Amniotic epithelial cell (primary cell): ENCODE data around the gene CAPN1.

ENCODE experiments used
- DNase-seq: peaks from one replicate; pipeline ENCODE4 v3.0.0-alpha.2; 2010; ENCODE audit warnings: low read depth

The CAPN1 gene

DNA sequence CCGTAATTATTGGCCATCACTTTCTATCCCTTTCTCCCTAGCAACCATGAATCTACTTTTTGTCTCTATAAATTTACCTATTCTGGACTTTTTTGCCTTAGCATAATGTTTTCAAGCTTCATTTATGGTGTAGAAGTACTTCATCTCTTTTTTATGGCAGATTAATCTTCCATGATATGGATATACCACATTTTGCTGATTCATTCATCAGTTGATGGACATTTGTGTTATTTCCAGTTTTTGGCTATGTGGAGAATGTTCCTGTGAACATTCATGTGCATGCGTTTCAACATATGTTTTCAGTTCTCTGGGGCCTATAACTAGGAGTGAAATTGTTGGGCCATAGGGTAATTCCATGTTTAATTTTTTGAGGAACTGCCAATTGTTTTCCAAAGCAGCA, 12.8 kb downstream of the CAPN1 start:
- DNase-seq, result no peak

DNA sequence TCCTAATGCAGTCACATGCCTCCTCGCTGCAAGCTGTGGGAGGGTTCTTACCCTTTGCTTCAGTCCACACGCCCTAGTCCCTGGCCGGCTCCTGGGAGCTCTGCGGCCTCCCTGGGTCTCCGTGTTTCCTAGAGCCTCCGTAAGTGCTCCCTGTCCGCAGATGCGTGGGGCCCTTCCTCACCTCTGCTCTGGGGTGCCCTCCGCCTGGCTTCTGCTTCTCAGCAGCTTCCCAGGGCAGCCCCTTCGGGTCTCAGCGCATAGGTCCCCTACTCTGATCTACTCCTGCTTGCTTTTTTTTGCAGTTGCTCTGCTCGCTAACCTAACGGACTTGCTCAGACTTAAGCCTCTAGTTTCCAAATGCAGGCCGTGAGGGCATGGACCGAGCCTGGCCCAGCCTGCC, 22.4 kb downstream of the CAPN1 start:
- DNase-seq, result no peak

DNA sequence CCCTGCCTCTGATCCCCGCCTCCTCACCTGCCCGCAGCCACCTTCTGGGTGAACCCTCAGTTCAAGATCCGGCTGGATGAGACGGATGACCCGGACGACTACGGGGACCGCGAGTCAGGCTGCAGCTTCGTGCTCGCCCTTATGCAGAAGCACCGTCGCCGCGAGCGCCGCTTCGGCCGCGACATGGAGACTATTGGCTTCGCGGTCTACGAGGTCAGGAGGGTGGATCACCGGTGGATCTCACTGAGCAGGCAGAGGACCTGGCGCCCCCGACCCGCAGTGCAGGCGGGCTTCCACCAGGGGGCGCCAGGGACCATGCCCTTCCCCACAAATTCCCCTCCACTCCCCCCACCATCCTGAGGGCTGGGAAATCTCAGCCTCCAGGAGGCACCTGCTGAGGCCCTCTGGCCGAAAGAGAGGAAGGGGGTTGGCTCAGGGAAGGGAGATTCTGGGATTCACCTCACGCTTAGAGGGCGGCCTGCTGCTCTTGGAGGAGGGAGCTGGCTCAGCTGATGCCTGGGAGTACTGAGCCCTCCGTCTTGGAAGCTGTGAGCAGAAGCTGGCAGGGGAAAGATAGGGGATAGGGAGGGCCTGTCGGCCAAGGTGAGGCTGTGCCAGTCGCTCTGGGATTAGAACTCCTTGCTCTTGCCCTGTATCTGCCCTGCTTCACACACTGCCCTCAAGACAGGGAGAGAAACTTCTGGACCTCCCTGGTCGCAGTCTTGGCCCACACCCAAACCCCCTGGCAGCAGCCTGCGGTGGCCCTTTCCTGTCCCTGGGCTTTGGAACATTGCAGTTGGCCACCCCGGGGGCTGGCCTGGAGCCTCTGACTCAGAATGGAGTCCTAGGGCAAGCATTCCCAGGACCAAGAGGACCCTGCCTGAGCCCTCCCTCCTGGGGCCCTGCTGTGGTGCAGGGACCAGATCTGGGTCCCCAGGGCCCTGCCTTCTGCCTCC, 23.2 kb downstream of the CAPN1 start:
- peak; percentile 26 for DNase-seq

DNA sequence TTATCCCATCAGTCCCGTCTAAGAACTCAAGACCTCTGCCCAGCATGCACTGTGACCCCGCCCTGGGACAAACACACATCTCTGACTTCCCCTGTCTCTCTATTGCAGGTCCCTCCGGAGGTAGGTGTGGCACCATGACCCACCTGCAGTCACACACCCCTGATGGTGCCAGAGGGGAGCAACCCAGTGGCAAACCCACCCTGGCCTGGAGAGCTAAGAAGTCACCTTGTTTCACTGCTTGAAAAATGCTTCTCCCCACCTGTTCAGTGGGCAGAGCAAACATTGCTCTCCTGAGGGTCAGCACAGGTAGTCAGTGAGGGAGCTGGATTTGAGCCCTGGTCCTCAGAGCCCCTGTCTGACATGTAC, 23.9 kb downstream of the CAPN1 start:
- DNase-seq, result no peak

DNA sequence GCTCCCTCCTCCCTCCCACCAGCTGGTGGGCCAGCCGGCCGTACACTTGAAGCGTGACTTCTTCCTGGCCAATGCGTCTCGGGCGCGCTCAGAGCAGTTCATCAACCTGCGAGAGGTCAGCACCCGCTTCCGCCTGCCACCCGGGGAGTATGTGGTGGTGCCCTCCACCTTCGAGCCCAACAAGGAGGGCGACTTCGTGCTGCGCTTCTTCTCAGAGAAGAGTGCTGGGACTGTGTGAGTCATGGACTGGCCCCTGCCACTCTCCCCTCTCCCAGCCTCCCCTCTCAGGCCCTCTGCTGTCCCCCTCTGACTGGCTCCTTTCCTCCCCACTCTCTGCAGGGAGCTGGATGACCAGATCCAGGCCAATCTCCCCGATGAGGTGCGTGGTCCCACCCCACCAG, 24.7 kb downstream of the CAPN1 start:
- DNase-seq, result no peak

DNA sequence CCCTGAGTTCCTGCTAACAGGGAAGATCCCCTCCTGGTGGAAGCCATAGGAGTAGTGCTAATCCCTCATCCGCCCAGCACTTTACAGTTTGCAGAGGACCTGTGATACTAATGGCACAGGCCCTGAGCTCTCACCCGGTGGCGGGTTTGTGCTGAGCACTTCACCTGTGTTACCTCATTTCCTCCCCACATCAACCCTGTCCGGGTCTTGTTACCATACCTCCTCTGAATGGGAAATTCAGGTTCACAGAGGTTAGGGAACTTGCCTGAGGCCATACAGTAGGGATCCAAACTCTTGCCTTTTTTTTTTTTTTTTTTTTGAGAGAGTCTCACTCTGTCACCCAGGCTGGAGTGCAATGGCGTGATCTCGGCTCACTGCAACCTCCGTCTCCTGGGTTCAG, 25.2 kb downstream of the CAPN1 start:
- no peak for DNase-seq

DNA sequence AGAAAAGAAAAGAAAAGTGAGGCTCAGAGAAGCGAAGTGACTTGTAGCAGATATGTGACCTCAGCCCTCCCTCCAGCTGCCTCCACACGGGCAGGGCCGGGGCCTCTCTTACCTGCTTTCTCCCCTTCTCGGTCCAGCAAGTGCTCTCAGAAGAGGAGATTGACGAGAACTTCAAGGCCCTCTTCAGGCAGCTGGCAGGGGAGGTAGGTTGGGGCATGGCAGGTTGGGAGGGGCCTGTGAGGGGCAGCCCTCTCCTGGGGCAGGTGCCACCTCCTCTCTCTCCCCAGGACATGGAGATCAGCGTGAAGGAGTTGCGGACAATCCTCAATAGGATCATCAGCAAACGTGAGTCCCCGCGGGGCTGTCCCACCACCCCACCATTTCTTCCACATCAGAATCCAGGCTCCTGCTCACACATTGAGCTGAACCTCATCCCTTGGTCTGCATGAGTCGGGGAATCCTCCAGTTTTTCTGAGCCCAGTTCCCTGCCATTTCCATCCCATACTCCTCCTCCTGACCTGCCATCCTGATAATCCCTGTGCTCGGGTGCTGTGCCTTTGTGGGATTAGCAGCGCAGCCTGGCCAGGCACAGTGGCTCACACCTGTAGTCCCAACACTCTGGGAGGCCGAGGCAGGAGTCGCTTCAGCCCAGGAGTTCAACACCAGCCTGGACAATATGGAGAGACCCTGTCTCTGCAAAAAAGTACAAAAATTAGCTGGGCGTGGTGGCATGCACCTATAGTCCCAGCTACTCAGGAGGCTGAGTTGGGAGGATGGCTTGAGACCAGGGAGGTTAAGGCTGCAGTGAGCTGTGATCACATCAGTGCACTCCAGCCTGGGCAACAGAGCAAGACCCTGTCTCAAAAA, 26.4 kb downstream of the CAPN1 start:
- no peak for DNase-seq

DNA sequence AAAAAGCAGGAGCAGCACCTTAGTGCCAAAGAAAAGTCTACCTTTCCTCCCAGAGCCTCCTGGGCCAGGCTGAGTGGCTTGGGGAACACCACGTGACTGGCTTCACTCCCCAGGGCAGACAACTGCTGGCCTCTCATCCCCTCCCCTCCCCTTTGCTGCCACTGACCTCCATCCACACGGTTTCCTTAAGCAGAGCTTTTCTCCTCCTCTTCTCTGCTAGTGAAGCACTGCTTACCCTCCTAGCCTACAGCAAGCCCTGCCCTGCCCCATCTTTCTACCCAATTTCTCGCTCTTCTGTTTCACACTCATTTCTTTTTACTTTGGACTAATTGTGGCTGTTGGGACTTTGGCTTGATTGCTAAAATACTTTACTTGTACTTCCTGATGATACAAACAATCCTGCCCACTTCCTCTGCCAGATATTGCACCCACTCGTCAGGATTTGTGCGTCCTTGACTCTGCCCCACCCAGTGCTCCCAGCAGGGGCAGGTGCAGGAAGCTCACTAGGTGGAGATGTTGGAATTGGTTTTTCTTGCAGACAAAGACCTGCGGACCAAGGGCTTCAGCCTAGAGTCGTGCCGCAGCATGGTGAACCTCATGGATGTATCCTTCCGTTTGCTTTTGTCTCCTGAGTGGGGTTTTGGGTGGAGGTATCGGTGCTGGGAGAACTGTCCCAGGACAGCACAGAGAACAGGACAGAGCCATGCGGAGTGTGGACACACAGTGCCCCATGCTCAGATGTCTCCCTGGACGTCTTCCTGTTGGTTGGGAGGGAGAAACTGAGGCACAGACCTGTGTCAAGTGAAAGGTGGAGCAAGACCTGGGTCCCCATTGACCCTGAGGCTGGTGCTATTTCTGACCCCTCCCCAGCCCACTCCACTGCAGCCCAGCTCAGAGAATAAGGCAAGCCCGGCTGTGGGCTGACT, 27.3 kb downstream of the CAPN1 start:
- no peak for DNase-seq

DNA sequence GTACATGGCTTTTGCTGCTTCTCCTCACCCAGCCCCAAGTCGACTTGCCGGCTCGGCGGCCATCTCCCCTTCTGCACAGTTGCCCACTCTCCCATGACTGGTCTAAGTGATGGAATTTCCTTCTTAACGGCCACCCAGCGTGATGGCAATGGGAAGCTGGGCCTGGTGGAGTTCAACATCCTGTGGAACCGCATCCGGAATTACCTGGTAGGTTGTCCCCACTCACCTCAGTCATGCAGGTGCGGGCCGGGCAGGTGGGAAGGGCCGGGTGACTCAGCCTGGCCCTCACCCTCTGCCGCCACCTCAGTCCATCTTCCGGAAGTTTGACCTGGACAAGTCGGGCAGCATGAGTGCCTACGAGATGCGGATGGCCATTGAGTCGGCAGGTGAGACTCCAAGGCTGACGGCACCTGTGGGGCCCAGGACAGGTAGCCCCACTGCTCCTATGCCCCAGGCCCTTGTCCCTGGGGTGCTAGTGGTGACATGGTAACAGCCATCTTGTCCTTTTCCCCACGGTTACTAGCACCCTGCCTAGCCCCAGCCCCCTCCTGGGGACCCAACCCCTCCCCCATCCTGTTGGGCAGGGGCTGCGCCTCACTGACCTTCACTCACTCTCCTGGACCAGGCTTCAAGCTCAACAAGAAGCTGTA, 28.1 kb downstream of the CAPN1 start:
- no peak for DNase-seq

DNA sequence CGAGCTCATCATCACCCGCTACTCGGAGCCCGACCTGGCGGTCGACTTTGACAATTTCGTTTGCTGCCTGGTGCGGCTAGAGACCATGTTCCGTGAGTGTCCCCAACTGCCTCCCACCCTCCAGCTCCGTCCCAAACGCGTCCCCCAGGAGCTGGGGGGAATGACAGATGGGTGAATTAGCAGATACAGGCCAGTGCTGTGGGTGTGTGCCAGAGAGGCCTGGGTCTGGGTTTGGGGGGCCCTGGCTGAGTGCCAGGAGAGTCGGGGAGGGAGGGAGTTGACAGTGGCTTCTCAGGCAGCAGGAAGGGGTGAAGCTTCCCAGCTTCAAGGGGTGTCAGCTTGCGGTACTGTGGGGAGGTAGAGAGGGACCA, 28.6 kb downstream of the CAPN1 start:
- no peak for DNase-seq

DNA sequence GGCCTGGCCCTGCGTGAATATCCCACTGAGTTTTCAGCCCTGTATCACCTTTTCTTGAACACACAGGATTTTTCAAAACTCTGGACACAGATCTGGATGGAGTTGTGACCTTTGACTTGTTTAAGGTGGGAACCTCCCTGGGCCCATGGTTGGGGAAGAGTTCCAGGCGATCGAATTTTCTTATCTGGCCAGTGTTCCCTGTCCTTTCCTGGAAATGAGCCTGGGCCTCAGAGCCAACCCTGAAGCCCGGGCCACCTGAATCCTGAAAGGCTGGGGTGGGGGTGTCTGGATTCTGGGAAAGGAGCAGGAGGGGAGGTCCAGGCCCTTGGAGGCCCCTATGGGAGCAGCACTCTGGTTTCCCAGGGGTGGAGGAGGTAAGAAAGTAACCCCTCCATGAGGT, 29.0 kb downstream of the CAPN1 start:
- no peak for DNase-seq

DNA sequence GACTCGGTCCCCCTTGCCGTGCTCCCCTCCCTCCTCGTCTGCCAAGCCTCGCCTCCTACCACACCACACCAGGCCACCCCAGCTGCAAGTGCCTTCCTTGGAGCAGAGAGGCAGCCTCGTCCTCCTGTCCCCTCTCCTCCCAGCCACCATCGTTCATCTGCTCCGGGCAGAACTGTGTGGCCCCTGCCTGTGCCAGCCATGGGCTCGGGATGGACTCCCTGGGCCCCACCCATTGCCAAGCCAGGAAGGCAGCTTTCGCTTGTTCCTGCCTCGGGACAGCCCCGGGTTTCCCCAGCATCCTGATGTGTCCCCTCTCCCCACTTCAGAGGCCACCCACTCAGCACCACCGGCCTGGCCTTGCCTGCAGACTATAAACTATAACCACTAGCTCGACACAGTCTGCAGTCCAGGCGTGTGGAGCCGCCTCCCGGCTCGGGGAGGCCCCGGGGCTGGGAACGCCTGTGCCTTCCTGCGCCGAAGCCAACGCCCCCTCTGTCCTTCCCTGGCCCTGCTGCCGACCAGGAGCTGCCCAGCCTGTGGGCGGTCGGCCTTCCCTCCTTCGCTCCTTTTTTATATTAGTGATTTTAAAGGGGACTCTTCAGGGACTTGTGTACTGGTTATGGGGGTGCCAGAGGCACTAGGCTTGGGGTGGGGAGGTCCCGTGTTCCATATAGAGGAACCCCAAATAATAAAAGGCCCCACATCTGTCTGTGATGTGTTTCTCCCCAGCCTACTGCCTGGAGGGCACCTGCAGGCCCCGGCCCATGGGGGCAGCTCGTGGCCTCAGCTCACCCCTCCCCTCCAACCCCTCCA, 29.8 kb downstream of the CAPN1 start:
- peak; percentile 22 for DNase-seq

DNA sequence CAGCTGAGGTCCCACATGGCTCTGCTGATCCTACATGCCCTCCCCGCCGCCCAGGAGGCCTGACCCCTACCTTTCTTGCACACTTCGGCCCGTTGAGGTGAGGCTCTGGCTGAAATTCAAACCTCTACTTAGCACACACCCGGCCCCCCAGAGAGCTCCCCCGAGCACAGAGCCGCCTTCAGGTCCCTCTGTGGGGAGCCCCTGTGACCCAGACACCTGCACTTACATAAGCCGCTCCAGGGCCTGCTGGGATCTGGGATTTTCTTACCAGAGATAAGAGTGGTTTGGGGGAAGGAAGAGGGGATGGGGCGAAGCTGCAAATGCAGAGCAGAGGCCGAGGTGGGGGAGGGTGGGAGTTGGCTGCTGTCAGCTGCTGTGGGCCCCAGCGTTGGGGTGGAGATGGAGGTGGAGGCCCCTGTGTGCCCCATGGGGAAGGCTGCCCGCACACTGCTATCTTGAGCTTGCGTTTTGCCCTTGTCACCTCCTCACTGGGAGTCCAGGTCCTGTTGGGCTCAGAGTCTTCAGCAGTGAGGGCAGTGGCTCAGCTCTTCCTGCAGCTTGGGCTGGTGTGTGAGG, 30.6 kb downstream of the CAPN1 start:
- DNase-seq, result peak; percentile 19

DNA sequence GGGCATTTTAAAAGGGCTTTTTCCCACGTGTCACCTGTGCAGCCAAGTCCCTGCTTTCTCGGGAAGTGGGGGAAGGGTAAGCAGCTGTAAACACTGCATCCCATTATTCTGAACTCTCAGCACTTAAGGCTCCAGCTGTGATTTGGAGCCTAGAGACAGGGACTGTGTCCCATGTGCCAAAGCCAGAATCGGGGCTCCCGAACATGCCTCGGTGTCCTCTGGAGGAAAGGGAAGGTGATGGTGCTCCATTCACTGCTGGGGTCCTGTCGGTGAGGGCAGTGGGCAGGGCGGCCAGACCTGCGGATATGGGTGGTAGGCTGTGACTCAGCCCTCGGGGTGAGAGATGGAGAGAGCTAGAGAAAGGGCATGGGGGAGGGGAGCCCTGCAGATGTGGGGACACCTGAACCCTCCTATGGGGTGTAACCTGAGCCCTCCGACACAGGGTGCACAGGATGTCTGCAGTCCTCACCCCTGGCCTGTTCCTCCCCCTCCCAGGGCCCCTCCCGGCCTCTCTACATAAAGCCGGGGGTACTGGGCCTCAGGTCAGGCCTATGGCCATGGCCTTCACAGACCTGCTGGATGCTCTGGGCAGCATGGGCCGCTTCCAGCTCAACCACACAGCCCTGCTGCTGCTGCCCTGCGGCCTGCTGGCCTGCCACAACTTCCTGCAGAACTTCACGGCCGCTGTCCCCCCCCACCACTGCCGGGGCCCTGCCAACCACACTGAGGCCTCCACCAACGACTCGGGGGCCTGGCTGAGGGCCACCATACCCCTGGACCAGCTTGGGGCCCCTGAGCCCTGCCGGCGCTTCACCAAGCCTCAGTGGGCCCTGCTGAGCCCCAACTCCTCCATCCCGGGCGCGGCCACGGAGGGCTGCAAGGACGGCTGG, 31.8 kb downstream of the CAPN1 start:
- DNase-seq, result peak; percentile 38

DNA sequence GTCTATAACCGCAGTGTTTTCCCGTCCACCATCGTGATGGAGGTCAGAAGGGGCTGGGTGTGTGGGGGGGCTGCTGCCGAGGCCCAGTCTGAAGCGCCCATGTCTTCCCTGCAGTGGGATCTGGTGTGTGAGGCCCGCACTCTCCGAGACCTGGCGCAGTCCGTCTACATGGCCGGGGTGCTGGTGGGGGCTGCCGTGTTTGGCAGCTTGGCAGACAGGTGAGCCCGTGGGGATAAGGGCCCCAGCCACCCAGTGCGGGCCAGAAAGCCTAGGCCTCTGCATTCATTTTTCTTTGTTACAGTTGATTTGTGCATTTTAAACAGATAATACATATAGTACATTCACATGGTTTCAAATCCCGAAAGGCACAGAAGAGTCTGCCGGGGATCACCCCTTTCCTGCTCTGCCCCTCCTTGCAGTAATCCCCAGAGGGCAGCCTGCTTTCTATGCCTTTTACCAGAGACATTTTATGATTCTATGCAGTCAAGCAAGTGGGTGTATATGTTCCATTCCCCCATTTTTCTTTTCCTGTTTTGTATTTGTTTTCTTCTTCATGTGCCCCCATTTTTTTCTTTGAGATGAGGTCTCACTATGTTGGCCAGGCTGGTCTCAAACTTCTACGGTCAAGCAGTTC, 32.6 kb downstream of the CAPN1 start:
- DNase-seq, result no peak

DNA sequence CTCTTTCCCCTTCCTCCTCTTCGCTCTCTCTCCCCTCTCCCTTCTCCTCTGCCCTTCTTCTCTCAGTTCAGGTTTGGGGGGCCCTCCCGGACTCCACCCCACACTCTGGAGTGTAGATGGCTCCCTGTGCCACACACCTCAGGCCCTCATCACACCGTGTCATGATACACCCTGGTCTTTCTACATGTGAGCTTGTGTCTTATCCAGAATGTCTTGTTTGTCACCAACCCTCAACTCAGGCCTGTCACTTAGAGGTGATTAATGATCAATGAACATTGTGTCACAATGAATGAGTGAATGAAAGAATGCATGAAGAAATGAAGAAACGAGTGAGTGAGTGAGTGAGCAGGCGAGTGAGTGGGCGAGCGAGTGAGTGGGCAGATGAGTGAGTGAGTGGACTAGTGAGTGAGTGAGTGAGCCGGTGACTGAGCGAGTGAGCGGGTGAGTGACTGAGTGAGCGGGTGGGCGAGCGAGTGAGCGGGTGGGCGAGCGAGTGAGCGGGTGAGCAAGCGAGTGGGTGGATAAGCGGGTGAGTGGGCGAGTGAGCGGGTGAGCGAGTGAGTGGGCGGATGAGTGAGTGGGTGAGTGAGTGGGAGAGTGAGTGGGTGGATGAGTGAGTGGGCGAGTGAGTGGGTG, 33.8 kb downstream of the CAPN1 start:
- DNase-seq, result no peak

DNA sequence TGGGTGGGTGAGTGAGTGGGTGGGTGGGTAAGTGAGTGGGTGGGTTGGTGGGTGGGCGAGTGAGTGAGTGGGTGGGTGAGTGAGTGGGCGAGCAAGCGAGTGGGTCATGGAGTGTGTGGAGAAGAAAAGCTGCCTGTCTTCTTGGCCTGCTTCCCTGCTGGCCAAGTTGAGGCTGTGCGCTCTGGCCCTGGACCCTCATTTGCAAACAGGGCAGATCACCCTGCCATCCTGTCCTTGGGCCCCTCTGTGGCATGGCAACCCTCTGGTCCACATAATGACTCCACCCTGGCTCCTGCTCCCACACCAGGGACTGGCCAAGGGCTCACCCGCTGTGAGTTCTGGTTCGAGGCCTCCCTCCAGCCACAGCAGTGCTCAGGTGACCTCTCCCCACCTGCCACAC, 35.1 kb downstream of the CAPN1 start:
- no peak for DNase-seq
